OCI-M1 (cell line): ENCODE results near the gene AHRR.

ENCODE experiments used
- DNase-seq: peaks from one replicate; lab custom pipeline; 2025; lab: John Stamatoyannopoulos, UW

Gene AHRR

GRCh38 chr5:347712-348284, 26.3 kb downstream of the AHRR start:
- DNase-seq, result no peak

- DNase-seq, result no peak
Measured at GRCh38 chr5:348726-349125, 27.2 kb downstream of the AHRR start.

- DNase-seq, result no peak
Measured at GRCh38 chr5:350355-350754, 28.8 kb downstream of the AHRR start.

GRCh38 chr5:351084-351920, 29.8 kb downstream of the AHRR start:
- no peak for DNase-seq

- DNase-seq, result no peak
Measured at GRCh38 chr5:351921-352245, 30.4 kb downstream of the AHRR start.

GRCh38 chr5:352639-353611, 31.4 kb downstream of the AHRR start:
- DNase-seq, result no peak

GRCh38 chr5:353612-354580, 32.4 kb downstream of the AHRR start:
- no peak for DNase-seq

GRCh38 chr5:354581-355378, 33.3 kb downstream of the AHRR start:
- no peak for DNase-seq

GRCh38 chr5:355379-355935, 33.9 kb downstream of the AHRR start:
- DNase-seq, result no peak

- no peak for DNase-seq
Measured at GRCh38 chr5:355958-356357, 34.4 kb downstream of the AHRR start.

- DNase-seq, result no peak
Measured at GRCh38 chr5:359301-359897, 37.9 kb downstream of the AHRR start.

GRCh38 chr5:360257-361027, 38.9 kb downstream of the AHRR start:
- no peak for DNase-seq

- DNase-seq, result no peak
Measured at GRCh38 chr5:362189-362588, 40.7 kb downstream of the AHRR start.

- no peak for DNase-seq
Measured at GRCh38 chr5:362978-363765, 41.7 kb downstream of the AHRR start.

GRCh38 chr5:364497-364896, 43.0 kb downstream of the AHRR start:
- DNase-seq, result no peak

- no peak for DNase-seq
Measured at GRCh38 chr5:366541-367357, 45.2 kb downstream of the AHRR start.

- no peak for DNase-seq
Measured at GRCh38 chr5:367358-368130, 46.0 kb downstream of the AHRR start.
